K562 (cell line): ENCODE results near the gene IGSF8. TPM values are rescaled to one million over a fixed set of nuclear protein-coding genes. Genes with fewer than 3 reads are reported as not detected.

ENCODE experiments used
- CTCF ChIP-seq, 3 experiments: IDR thresholded peaks in 2 of 3; conservative IDR thresholded peaks in 1 of 3; 2 replicates each; pipeline ENCODE4 v1.5.1; 2011 to 2012; ENCODE audit warnings: low read length in 3 of 3, mild to moderate bottlenecking in 3 of 3, control low read depth in 2 of 3, improper control_type of control experiment in 1 of 3, inconsistent platforms in 1 of 3, low read depth in 1 of 3, mixed read lengths in 1 of 3, moderate library complexity in 1 of 3; ENCODE audit not compliant: insufficient read depth in 2 of 3
- NFYB ChIP-seq: IDR thresholded peaks from 2 replicates; pipeline ENCODE4 v1.6.1; 2011; ENCODE audit warnings: mild to moderate bottlenecking, moderate library complexity; ENCODE audit not compliant: insufficient read length; ENCODE audit errors: extremely low read depth
- NONO ChIP-seq, 2 experiments: fragments of 200-400 bp in 1 of 2; fragments of 450-650 bp in 1 of 2; formaldehyde crosslinking in 1 of 2; IDR thresholded peaks; 2 replicates each; pipeline ENCODE4 v1.6.1; 2017; ENCODE audit warnings: low read depth in 2 of 2, mild to moderate bottlenecking in 2 of 2, moderate library complexity in 2 of 2, low read length in 1 of 2
- RBM25 ChIP-seq: fragments of 200-400 bp; formaldehyde crosslinking; IDR thresholded peaks from 2 replicates; pipeline ENCODE4 v1.6.1; 2018; ENCODE audit warnings: low read length, low read depth, moderate library complexity; ENCODE audit not compliant: severe bottlenecking
- STAT5A ChIP-seq: IDR thresholded peaks from 2 replicates; pipeline ENCODE4 v1.6.1; 2012; ENCODE audit warnings: low read length, inconsistent platforms, borderline replicate concordance
- STAT5B ChIP-seq: fragments of 250-450 bp; sonication (Bioruptor Pico); IDR thresholded peaks from 2 replicates; pipeline ENCODE4 v1.8.0; 2021; ENCODE audit warnings: mild to moderate bottlenecking, inconsistent platforms
- ZNF124 ChIP-seq: sonication (generic); formaldehyde crosslinking; IDR thresholded peaks from 2 replicates; pipeline ENCODE4 v1.8.1; 2022; ENCODE audit warnings: missing genetic modification reagents
- ZNF143 ChIP-seq: sonication (generic); formaldehyde crosslinking; IDR thresholded peaks from 2 replicates; pipeline ENCODE4 v1.9.0; 2022; ENCODE audit warnings: mild to moderate bottlenecking, missing genetic modification reagents
- ZNF165 ChIP-seq: fragments of 250-450 bp; sonication (Bioruptor Pico); IDR thresholded peaks from 2 replicates; pipeline ENCODE4 v1.4.0; 2020; ENCODE audit warnings: borderline replicate concordance
- ZNF175 ChIP-seq: fragments of 200-800 bp; sonication (Bioruptor generic); IDR thresholded peaks from 2 replicates; pipeline ENCODE4 v1.6.1; 2016; ENCODE audit warnings: low read depth, mild to moderate bottlenecking, missing genetic modification characterization, missing compliant biosample characterization
- ZNF324 ChIP-seq: fragments of 250-450 bp; sonication (Bioruptor Pico); IDR thresholded peaks from 2 replicates; pipeline ENCODE4 v1.4.0; 2020; ENCODE audit warnings: mild to moderate bottlenecking
- ZNF347 ChIP-seq: fragments of 450-650 bp; formaldehyde crosslinking; IDR thresholded peaks from 2 replicates; pipeline ENCODE4 v1.4.0; 2020; ENCODE audit warnings: low read depth, mild to moderate bottlenecking, moderate library complexity
- polyA plus RNA-seq, 8 experiments: library from polyadenylated mRNA; depleted of rRNA in 4 of 8; stranded (reverse) in 5 of 8; unstranded in 3 of 8; fragments of >200 nt; fragmentation: Nextera tagmentation in 2 of 8; fragmentation: Illumina TruSeq in 1 of 8; extraction: Ambion mirVana in 2 of 8; extraction: Trizol in 1 of 8; gene quantifications; 2 replicates each; pipeline versions ENCODE4 v1.2.1 to v1.2.3, GENCODE V29; 2011 to 2014; ENCODE audit warnings: inconsistent platforms in 1 of 8, missing spikeins in 1 of 8
- total RNA-seq, 7 experiments: library from RNA; depleted of rRNA in 6 of 7; stranded (reverse); fragments of >200 nt in 6 of 7; fragmentation: Illumina TruSeq in 2 of 7; extraction: Trizol in 2 of 7; gene quantifications; 2 replicates each; pipeline versions ENCODE4 v1.2.1 to v1.2.3, GENCODE V29; 2011 to 2021; ENCODE audit warnings: low replicate concordance in 1 of 7
- TF ChIP-seq, protein P1 (sequence below): fragments of 250-450 bp; sonication (Bioruptor Pico); IDR thresholded peaks from 2 replicates; pipeline ENCODE4 v1.5.0; 2021; ENCODE audit warnings: mild to moderate bottlenecking, moderate library complexity

IGSF8 gene
- total and polyA plus RNA-seq, 9 of the 15 experiments (the other 6 are each of a cell fraction or from before 2014, with no cell fraction given), result 0.32 to 11.7 (median 3.2) TPM

DNA sequence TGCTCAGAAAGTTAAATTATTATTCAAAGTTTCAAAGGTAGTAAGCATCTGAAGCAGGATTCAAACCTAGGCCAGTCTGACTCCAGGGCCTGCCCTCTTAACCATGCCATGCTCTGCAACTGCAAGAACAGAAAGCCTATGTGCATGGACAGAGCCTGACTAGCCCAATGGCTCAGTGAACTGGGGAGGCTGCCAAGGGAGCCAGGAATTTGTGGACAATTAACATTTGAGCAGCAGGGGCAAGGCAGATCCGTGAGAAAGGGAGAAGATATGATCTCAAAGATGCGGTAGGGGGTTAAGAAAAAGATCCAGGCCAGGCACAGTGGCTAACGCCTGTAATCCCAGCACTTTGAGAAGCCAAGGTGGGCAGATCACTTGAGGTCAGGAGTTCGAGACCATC, 46.5 kb upstream of the IGSF8 start (continued):
- TF ChIP-seq NONO (IDR thresholded peaks at IDR 0.05; ENCODE audit: low read depth in 2 of 2, low read length in 1 of 2), result no peak
- TF ChIP-seq STAT5B (CRISPR knock-in tag), result no peak
- TF ChIP-seq CTCF (IDR thresholded peaks at IDR 0.05 in 2 of 3, conservative IDR thresholded peaks at IDR 0.05 in 1 of 3; ENCODE audit: insufficient read depth in 2 of 3, low read depth in 1 of 3, low read length in 3 of 3), result no peak
- TF ChIP-seq ZNF143 (CRISPR knock-in tag), result no peak
- no peak for TF ChIP-seq ZNF165 (CRISPR knock-in tag)
- no peak for TF ChIP-seq NFYB
- TF ChIP-seq ZNF175 (CRISPR knock-in tag), result no peak
- TF ChIP-seq, protein P1, sequence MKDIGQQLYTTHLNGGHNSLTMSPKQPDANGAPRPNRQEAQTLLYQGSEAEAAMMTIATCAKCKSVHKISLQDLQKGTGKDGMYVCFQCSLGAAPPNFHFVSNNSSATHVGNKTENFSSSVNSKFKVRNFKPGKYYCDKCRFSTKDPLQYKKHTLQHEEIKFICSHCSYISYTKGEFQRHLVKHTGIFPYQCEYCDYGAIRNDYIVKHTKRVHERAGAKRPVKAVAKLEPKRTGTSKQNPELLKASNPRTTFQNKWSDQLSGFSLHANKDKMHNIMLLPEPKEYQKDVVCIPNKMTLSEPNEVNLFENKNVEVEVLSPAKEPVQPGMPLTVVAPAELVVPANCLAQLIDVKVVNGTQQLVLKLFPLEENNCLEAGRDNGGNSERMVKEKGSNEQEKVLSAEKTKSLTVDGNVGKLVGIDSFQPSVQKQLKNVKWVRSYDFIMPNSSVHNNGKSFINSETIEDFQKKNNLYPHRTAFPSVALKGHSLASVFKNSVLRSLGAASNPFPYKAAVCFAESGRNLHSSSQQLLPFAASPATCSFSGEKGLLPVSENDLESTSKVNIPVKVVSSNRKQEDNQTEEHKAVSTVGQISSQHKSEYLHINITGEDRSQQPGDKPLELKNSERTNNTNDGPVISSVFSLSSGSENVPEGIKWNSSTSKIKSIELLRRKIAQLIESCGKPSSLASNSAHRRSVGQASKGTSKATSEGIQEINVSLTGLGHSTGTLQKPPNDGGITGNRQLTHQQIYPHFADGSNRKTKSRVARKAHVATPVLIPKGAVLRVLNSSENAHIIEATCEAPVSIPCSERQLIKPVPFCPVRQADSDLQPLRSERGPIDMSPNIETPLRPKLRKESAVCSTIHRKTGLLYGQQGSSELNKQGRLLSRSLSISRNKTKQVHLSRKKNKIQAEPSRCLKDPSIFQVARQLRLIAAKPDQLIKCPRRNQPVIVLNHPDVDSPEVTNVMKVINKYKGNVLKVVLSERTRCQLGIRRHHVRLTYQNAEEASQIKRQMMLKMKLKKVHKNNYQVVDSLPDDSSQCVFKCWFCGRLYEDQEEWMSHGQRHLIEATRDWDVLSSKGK (CRISPR knock-in tag), result no peak
- TF ChIP-seq ZNF347, result no peak
- TF ChIP-seq ZNF324, result no peak
- TF ChIP-seq RBM25, result no peak
- no peak for TF ChIP-seq STAT5A
- TF ChIP-seq ZNF124 (CRISPR knock-in tag), result no peak
